Uterus (tissue), 2 donors: ENCODE measurements around the gene DOK7.

ENCODE experiments used
- CTCF ChIP-seq, 4 experiments: fragments of 200-600 bp in 2 of 4; fragments of 450-650 bp in 2 of 4; sonication (generic) in 2 of 4; IDR thresholded peaks; one replicate each; pipeline ENCODE4 v1.5.1; 2016 to 2019; ENCODE audit warnings: antibody characterized with exemption in 4 of 4, mild to moderate bottlenecking in 2 of 4, moderate library complexity in 1 of 4
- POLR2A ChIP-seq, 2 donors: fragments of 450-650 bp; IDR thresholded peaks; one replicate each; pipeline ENCODE4 v1.6.1; 2016; ENCODE audit warnings: antibody characterized with exemption in 2 of 2, mild to moderate bottlenecking in 1 of 2, moderate library complexity in 1 of 2

- TF ChIP-seq CTCF (IDR thresholded peaks at IDR 0.05), result no peak
- no peak for TF ChIP-seq POLR2A (IDR thresholded peaks at IDR 0.05)
Measured at GRCh38 chr4:3434881-3435685, 28.0 kb upstream of the DOK7 start.
